Measurements from ENCODE around the gene TOX4.
"Not testable (repeated sequence)": the region's sequence is repeated elsewhere in the genome, so short reads cannot be mapped to it uniquely, and the experiment has no call there.

Gene TOX4
- total RNA-seq, result 61.0 to 124 (median 67.0) reads per million in 17 experiments

DNA sequence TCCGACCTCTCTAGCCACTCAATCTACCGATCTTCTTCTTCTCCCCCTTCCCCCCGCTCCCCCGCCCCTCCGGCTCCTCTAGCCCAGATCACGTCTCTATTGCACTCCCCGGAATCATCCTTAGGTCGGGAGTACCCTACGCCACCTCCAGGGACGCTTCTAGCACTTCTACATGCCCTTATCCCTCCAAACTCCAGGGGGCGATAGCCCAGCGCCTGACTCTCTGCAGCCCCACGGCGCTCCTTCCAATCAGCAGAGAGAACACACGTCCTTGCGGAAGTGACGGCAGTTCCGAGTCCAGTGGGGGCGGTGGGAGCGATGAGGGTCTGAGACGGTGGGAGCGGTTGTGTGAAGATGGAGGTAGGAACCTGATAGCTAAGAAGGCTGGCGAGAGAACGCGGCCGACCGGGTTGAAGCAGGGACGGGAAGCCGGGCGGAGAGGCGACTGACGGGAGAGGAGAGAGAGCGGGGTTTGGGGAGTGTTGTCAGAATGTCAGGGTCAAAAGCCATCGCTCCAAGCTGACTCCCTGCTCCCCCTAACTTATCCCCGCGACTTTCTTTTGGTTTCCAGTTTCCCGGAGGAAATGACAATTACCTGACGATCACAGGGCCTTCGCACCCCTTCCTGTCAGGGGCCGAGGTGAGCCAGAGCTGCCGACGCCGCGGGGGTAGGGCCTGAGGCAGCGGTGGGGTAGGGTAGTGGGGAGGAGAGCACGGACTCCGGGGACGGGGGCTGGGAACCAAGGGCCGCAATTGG lies at the start of gene TOX4, which contains the start of gene RAB2B:
TOX4 (plus strand) TSS at position 271 of the 757 bp plus-strand sequence; CDS start at position 355, 84 bp downstream.
RAB2B (minus strand) TSS at position 35 of the 757 bp plus-strand sequence. CDS start 87 bp downstream, outside the sequence.
- DNase-seq, result peak; percentile 97 to 99 (median 98)

DNA sequence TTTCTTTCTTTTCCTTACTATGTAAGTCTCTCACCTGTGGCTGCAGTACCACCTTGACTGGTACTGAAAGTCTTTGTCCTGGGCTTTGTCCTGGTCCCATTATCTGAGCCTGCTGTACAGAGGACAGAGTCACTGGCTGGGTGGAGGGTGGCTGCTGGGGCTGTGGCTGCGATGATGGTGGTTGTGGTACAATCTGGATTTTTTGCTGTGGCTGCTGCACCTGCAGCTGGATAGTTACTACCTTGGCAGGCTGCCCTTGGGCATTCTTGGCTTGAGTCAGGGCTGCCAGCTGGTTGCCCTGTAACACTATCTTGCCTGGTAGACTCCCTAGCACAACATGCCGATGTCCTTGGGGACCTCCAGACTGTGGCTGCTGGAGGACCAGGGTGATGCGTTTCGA lies 48.1 kb upstream of the TOX4 start:
- DNase-seq, result no peak

DNA sequence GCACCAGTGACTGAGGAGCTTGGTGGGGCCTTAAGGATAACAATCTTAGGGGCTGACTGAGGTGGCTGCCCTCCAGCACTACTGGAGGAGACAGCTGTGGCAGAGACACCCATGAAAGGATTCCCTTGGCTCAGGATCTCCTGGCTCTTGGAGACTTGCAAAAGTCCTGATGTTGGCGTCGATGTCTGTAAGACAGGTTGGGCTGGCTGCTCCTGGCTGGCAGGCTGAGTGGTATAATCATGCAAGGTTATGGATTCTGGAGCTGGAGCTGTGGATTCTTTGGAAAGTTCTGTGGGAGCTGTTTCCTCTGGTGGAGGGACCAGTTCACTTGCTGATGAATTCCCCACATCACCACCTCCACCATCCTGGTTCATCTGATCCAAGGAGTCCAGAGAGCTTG lies 45.9 kb upstream of the TOX4 start:
- no peak for DNase-seq

DNA sequence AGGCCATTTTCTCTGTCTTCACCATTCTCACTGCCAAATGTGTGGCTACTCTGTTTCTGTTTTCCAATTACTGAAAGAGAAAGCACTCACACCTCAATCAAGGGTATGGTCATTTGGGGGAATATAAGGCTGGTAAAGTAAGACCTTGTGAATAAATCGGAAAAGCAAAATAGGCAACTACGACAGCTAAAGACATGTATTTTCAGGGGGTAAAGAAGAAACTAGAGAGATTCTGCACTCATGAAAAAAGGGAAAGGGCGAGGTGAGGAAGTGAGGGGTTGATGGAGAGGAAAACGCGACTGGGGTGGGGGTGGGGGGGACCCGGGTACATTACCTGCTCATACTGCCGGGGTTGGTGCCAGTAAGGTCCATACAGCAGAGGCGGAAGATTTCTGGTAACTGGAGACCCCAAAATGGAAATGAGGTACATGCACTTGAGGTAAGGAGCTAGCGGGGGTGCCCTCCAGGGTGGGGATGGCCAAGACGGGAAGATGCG lies 40.4 kb upstream of the TOX4 start:
- no peak for DNase-seq

DNA sequence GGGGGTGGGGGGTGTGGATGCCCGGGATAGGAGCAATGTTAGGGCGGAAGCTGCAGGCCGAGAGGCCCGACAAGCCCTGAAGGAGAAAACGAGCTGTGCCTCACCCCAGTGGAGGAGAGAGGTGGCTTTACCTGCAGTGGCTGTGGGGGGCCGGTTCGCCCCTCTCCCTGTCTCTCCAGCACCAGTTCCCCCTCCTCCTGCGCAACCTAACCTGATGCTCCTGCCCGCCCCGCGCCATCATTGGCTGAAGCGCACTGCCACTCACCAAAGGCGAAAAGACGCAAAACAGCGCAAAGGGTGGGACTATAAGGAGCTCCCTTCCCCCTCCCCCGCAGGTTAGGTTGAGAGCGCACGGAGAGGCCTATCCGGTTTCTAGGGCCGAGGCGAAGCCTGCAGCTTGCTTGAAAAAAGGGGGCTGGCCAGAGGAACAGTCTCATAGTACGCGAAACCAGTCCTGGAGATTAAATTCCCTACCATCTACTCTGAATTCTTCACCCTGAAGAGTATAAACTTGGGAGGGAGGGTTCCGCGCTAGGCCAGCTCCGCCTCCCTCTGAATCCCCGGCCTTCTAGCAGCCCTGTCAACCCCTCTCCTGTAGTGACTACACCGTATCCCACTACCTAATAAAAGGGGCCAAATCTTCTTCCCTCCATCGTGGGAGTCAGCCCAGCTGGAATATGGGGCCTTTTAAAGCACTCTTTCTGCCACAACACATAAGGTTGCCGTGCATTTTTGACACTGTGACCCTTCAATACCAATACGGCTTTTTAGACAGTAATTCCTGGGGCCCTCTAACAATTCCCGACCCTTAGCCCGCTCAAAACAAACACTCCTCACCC lies 39.7 kb upstream of the TOX4 start:
- DNase-seq, result peak; percentile 99 to 100 (median 100)

DNA sequence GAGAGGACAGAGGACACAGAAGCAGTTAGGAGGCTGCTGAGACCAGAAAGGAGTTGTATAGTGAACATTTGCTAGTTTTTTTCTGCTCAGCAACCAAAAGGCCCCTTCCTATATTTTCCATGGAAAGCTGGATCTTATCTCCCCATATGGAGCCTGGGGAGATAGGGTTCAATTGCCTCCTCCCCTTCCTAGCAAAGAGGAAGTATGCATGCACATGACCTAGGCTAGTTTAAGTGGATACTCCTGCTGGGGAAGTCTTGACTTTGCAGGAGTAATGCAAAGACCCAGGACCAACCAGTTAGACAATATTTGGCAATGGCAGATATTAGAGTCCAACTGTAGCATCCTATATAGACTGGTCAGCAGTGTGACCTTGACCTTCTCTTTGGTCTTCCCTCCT lies 36.1 kb upstream of the TOX4 start:
- peak; percentile 35 to 72 (median 68) for DNase-seq

DNA sequence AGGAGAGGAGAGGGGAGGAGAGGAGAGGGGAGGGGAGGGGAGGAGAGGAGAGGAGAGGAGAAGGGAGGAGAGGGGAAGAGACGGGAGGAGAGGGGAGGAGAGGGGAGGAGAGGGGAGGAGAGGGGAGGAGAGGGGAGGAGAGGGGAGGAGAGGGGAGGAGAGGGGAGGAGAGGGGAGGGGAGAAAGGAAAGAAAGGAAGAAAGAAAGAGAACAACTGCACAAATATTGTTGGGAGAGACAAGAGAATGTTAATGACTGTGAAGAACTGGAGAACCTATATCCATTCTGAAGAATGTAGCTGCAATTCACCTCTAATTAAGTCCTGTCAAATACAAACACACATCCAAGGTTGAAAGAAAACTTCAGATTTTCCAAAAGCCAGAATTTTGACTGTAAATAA lies 34.3 kb upstream of the TOX4 start:
- not testable (repeated sequence) for DNase-seq

DNA sequence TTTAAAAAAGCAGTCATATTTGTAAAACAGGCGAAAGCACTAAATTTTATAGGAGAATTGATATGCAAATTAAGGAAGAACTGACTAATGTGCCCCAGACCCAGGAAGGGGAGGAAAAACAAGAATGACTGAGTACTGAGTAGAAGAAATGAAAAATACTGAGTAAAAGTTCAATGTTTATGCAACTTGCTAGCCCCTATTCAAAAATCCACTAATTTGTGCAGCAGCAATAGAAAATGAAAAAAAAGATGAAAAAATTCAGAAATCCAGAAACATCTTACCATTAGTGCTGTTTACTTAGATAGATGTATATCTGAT lies 27.1 kb upstream of the TOX4 start:
- DNase-seq, result no peak

DNA sequence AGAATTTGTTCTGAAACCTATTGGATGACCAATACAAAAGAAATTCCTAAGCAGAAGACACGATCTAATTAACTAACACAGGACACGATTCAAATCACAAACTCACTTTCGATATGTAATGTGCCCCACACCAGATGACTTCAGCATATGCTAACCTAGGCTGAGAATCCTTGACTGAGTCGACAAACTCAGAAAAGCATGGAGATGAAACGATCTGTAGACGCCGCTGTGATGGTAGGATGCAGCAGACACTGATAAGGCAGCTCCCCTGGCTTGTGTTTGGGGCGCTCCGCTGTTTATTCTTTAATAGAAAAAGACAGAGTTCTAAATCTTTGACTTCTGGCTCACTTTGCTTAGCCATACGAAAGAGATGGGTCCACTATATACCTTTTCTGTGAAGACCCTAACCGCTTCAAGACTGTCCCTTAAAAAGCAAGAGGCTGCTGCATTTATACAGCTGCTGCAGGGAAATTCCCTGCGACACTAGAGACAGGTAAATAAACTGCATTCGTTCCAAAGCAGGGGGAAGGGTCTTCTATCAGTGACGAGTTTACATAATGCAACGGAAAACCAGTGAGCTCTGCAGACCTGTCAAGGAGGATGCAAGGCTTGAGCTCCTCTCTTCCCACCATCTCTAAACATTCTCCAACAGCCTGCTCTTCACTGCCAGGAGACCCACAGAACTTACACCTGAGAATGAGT lies 22.0 kb upstream of the TOX4 start:
- DNase-seq, result no peak

DNA sequence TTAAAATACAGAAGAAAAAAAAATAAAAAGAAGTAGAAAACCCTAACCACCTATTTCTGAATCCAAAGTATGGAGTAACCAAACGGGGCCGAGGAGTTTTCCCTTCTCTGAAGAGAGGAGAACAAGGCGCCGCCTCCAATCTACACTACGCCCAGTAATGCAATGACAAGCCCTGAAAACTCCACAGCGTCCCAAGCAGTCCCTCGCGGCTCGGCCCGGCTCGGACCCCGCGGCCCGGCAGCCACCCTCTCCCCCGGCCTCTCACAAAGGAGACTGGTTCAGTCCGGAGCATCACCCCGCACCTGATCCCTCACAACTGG lies 21.4 kb upstream of the TOX4 start:
- peak; percentile 30 to 50 (median 46) for DNase-seq

DNA sequence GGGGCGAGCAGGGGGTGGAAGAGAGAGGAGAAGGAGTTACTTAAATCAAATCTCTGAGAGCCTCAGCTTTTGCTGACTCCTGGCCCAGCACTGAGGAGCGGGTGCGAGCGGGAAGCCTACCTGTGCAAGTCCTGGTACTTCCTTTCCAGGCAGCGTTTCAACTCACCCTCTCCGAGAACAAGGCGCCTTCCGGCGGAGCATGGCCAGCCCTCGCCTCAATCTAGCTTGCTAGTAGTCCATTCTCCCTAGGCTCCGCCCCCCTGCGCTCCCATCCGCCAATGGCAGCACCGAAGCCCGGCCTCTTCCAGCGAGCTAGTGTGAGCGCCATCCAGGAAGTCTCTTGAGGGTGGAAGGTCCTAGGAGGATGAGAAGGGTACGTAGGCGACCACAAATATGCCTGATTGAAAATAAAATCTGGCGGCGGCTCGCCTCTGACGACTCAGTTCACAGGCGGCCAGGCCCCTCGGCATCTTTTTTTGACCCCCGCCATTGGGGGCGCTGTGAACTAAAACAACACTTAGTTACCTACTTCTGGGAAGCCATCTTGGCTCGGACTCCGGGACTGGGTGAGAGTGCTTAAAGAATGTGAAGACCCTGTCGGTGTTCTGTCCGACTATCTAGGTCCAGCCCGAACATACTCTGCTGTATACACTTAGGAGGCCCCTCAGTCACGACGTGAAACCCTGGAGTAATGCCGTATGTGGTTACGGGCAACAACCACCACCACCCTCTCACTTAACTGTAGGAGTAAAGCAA lies 20.9 kb upstream of the TOX4 start, which contains the start of gene CHD8:
CHD8 (minus strand) TSS at position 212 of the 756 bp plus-strand sequence. CDS start 24,480 bp downstream, outside the sequence.
- peak; percentile 99 to 100 (median 100) for DNase-seq

DNA sequence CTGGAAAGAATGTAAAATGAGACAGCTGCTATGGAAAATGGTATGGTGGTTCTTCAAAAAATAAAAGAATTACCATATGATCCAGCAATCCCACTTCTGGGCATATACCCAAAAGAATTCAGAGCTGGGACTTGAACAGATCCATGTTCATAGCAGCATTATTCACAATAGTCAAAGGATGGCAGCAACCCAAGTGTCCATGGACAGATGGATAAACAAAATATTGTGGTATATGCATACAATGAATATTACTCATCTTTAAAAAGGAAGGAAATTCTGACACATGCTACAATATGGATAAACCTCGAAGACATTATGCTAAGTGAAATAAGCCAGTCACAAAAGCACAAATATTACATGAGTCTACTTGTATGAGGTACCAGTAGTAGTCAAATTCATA lies 9.4 kb upstream of the TOX4 start:
- DNase-seq, result no peak

DNA sequence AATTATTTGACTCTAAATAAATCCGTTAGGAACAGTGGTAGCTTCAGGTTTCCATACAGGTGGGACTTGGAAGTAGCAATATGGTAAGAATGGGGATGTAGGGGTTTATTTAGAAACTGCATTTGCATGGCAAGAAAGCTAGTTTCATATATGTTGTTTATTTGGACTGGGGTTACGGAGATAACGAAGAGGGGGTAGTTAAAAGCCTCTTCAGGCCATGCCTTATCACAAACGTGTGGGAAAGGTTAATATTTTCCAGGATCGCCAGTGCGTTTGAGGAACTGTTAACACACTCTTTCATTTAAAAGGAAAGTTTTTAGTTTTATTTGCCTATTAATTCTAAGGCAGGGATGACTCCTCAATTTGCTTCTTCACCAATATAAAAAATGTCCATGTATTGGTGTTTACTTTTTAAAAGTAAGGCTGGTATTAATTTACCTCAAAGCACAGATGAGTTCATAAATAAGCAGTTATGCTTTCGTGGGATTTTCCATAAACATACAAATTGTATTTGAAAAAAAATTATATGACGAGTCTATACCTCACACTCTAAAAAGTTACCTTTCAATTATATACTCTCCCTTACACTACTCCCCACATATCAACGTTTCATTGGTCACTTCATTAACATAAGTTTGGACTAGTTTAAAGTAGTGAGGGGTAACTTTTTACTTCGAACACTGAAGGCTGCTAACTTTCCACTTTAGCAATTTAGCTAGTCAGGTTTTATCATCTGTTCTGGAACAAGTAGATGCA lies 1.1 kb upstream of the TOX4 start:
- DNase-seq, result no peak

DNA sequence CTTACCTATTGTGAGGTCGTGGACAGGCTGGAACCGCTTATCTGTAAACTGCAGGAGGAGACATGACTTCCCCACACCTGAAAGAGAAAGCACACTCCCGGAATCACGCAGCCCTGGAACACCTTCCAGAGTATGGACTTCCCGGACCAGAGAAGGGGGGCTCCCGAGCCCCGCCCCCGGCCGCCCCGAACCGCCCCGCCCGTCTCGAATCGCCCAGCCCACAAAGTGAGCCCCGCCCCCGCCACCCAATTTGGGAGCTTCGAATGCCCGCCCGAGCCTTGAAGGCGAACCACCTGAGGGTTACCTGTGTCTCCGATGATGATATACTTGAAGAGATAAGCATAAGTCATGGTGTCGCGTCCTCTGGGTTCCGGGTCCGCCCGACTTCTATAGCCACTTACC lies 471 bp upstream of the TOX4 start:
- peak in 2 of 4 experiments; percentile 84 to 85 for DNase-seq

DNA sequence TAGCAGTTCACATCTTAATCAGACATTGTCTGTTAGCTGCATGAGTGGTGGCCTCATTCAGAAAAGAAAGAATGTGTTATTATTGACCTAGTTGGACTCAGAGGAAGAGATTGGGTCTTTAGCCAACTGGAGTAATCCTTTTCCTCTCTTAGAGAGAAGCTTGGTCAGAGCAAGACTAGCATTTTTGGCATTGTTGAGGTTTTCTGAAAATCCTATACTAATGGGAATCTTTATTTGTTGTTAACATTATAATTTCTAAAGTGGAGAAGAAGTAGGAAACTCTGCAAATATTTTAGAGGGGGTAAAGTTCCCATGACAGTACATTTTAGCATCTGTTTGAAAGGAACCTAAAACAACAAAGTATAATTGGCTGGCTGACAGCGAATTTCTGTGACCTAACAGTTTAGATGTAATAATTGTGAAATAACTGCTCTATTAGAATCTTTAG lies 9.7 kb downstream of the TOX4 start:
- DNase-seq, result no peak

DNA sequence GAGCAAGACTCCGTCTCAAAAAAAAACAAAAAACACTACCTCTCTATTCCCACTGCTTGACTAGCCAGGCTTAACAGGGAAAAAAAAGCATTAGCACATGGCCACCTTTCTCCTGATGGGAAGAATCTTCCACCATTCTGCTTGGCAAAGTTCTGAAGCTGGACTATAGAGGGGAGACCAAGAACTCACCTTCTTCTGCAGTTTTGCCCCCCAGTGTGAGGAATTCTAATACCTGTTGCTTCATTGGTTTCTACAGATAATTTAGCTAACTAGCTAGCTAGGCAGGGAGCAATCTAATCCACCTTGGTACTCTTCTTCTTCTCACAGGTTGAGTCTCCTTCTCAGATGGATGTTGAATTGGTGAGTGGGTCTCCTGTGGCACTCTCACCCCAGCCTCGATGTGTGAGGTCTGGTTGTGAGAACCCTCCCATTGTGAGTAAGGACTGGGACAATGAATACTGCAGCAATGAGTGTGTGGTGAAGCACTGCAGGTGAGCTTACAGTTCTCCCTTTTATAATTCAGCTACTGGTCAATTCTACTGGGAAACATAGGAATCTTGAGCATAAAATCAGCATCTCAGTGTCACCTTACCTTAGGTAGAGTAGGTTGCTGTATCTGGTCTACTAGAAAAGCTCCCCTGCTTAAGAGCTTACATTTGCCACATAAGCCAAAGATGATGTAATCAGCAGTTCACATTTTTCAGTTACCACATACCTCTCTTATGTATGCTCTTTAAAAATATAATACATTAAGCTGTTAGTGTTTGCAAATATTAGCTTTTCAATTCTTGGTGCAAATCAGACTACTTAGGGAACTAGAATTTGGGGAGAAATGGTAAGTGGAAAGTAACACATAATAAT lies 18.1 kb downstream of the TOX4 start:
- DNase-seq, result no peak

DNA sequence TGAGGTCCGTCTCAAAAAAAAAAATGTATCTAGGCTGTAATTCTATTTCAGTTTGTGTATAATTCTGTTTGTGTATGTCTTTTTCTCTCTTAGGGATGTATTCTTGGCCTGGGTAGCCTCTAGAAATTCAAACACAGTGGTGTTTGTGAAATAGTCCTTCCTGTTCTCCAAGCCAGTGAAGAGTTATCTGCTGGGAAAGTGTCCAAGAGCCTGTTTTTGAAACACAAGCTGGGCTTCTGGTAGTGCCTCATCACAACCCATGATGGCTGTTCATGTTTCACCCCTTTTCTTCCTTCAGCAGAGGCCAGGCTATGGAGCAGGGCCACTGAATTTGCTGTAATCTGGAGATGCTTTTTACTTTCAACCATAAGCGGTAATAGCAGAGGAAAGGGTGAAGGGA lies 19.5 kb downstream of the TOX4 start:
- no peak for DNase-seq

DNA sequence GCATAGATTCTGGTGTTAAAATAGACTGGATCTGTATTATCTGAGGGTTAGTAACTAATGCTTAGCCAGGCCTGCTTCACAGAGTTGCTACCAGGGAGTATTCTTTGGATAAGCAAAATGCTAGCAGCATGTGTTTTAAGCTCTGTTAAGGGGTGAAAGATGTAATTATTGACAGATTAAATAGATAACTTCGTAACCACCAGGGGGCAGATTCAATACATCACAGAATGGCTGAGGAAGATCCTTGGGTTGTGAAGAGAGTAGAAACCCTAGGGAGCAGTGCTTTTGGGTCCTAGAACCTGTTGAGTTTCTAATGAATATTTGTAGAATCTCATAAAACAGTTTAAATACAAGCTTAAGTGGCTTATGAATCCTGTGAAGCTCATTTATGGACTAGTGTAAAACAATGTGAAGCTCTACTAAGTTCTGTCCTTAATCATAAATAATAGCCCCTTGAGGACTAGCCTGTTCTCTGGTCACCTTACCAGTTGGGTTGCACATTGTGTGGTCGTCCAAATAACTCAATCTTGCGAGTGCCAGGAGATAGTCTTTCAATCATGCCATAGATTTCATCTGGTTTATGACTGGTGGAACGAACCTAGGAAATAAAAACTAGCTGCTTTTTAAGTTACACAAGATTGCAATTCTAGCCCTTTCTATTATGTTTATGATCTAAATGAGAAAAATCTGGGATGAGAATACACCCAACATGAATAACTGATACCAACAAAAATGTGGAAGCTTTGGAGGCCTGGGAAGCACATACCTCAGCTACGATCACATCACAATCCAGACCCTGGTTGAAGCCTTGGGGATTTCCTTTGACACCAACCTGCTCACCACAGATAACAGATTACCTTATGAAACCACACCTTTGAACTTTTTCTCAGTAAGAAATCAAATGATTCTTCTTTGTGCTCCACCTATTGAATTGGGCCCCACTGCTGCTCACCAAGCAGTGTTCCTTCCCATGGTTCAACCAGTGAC lies 21.8 kb downstream of the TOX4 start:
- peak; percentile 32 to 64 (median 46) for DNase-seq

DNA sequence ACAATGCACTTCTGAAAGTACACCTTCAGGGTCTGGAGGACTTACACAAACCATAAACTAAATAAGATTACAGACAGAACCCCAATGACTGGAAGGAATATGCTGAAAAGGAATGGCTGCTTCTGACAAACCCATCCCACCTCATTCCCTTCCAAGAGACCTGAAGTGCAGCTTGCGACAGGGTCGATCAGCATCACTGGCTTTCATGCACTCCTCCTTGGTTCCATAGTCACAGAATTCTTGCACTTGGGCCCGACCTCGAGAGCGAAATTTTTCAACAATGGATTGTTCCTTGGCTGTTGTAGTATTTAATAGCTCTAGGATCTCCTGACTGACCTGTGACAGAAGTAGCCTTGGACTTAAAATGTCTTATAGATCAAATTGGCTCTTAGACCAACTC lies 24.6 kb downstream of the TOX4 start:
- no peak for DNase-seq

All from suppressor macrophage (primary cell).